WTC11 (cell line): ENCODE data around the gene BLCAP. TPM values are rescaled to one million over a fixed set of nuclear protein-coding genes. Genes with fewer than 3 reads are reported as not detected.

Experiments
- ATAC-seq: fragments of 200-7000 bp; cut with Tn5 transposase; 2 replicates; pipeline ENCODE4 v1.10.0; 2021; ENCODE audit warnings: mild to moderate bottlenecking, moderate library complexity
- CTCF ChIA-PET: fragments of 300-600 bp; sonication (Branson Sonifier 250); formaldehyde crosslinking; loops from one replicate; lab custom pipeline; 2021; ENCODE audit warnings: antibody characterized with exemption; lab: Charles Lee
- POLR2A ChIA-PET: fragments of 350-600 bp; sonication (Branson Sonifier 250); formaldehyde crosslinking; loops from one replicate; lab custom pipeline; 2021; ENCODE audit warnings: antibody characterized with exemption; lab: Charles Lee
- DNase-seq: peaks from one replicate; pipeline ENCODE4 v3.0.0; 2021; ENCODE audit warnings: low spot score
- H3K27ac Mint-ChIP-seq: 2 replicates; pipeline ENCODE4 v1.8.0; 2021; ENCODE audit warnings: mixed read lengths
- H3K27me3 Mint-ChIP-seq: 2 replicates; pipeline ENCODE4 v1.8.0; 2021; ENCODE audit warnings: low read depth, mild to moderate bottlenecking, moderate library complexity, mixed read lengths
- H3K36me3 Mint-ChIP-seq: 2 replicates; pipeline ENCODE4 v1.8.0; 2021; ENCODE audit warnings: mixed read lengths
- H3K4me1 Mint-ChIP-seq: 2 replicates; pipeline ENCODE4 v1.8.0; 2022; ENCODE audit warnings: mixed read lengths
- H3K4me3 Mint-ChIP-seq: 2 replicates; pipeline ENCODE4 v1.8.0; 2021; ENCODE audit warnings: mild to moderate bottlenecking, moderate library complexity, mixed read lengths
- H3K9me3 Mint-ChIP-seq: 2 replicates; pipeline ENCODE4 v1.8.0; 2021; ENCODE audit warnings: mixed read lengths
- CREB1 ChIP-seq: sonication (generic); formaldehyde crosslinking; IDR thresholded peaks from 2 replicates; pipeline ENCODE4 v1.8.0; 2023; ENCODE audit warnings: mild to moderate bottlenecking, missing genetic modification reagents
- EMX1 ChIP-seq: fragments of 250-450 bp; sonication (Bioruptor Pico); IDR thresholded peaks from 2 replicates; pipeline ENCODE4 v1.8.0; 2021; ENCODE audit warnings: mild to moderate bottlenecking
- GRHL2 ChIP-seq: fragments of 250-450 bp; sonication (Bioruptor Pico); IDR thresholded peaks from 2 replicates; pipeline ENCODE4 v1.8.0; 2022; ENCODE audit warnings: mild to moderate bottlenecking, moderate library complexity; ENCODE audit not compliant: insufficient replicate concordance, severe bottlenecking
- HMGA2 ChIP-seq: fragments of 250-450 bp; sonication (Bioruptor Pico); IDR thresholded peaks from 2 replicates; pipeline ENCODE4 v1.4.0; 2021; ENCODE audit warnings: mild to moderate bottlenecking, moderate library complexity
- JAZF1 ChIP-seq: fragments of 250-450 bp; sonication (Bioruptor Pico); IDR thresholded peaks from 2 replicates; pipeline ENCODE4 v1.9.0; 2021; ENCODE audit warnings: moderate library complexity, mild to moderate bottlenecking, inconsistent platforms
- MXD4 ChIP-seq: fragments of 250-450 bp; sonication (Bioruptor Pico); IDR thresholded peaks from 2 replicates; pipeline ENCODE4 v1.8.0; 2021; ENCODE audit warnings: mild to moderate bottlenecking, moderate library complexity, borderline replicate concordance
- NFE2L1 ChIP-seq: sonication (generic); formaldehyde crosslinking; IDR thresholded peaks from 2 replicates; pipeline ENCODE4 v1.8.1; 2023; ENCODE audit warnings: missing genetic modification reagents
- NR1H2 ChIP-seq: sonication (generic); formaldehyde crosslinking; IDR thresholded peaks from 2 replicates; pipeline ENCODE4 v1.9.0; 2021; ENCODE audit warnings: mild to moderate bottlenecking, moderate library complexity, missing genetic modification reagents
- PRRX2 ChIP-seq: fragments of 250-450 bp; sonication (Bioruptor Pico); IDR thresholded peaks from 2 replicates; pipeline ENCODE4 v1.8.0; 2021; ENCODE audit warnings: mild to moderate bottlenecking
- TP53 ChIP-seq: sonication (generic); formaldehyde crosslinking; IDR thresholded peaks from 2 replicates; pipeline ENCODE4 v1.8.1; 2023; ENCODE audit warnings: mild to moderate bottlenecking, missing genetic modification reagents
- ZNF232 ChIP-seq: sonication (generic); formaldehyde crosslinking; IDR thresholded peaks from 2 replicates; pipeline ENCODE4 v1.8.0; 2022; ENCODE audit warnings: mild to moderate bottlenecking, missing genetic modification reagents
- ZNF416 ChIP-seq: fragments of 250-450 bp; sonication (Bioruptor Pico); IDR thresholded peaks from 2 replicates; pipeline ENCODE4 v1.9.0; 2021; ENCODE audit warnings: mild to moderate bottlenecking, inconsistent platforms
- total RNA-seq: library from RNA; stranded (reverse); gene quantifications from 3 replicates; pipeline ENCODE4 v1.2.3, GENCODE V29; 2021
- TF ChIP-seq, protein P1 (sequence below): sonication (generic); formaldehyde crosslinking; IDR thresholded peaks from 2 replicates; pipeline ENCODE4 v1.8.1; 2023; ENCODE audit warnings: mild to moderate bottlenecking, missing genetic modification reagents, moderate library complexity
- TF ChIP-seq, protein P2 (sequence below): sonication (generic); formaldehyde crosslinking; IDR thresholded peaks from 2 replicates; pipeline ENCODE4 v1.8.1; 2023; ENCODE audit warnings: mild to moderate bottlenecking, missing genetic modification reagents, borderline replicate concordance
- TF ChIP-seq, protein P3 (sequence below): sonication (generic); formaldehyde crosslinking; IDR thresholded peaks from 2 replicates; pipeline ENCODE4 v1.8.0; 2022; ENCODE audit warnings: mild to moderate bottlenecking, missing genetic modification reagents
- TF ChIP-seq, protein P4 (sequence below): sonication (generic); formaldehyde crosslinking; IDR thresholded peaks from 2 replicates; pipeline ENCODE4 v1.8.1; 2023; ENCODE audit warnings: mild to moderate bottlenecking, moderate library complexity, missing genetic modification reagents
- TF ChIP-seq, protein P5 (sequence below): fragments of 250-450 bp; sonication (Bioruptor Pico); conservative IDR thresholded peaks from 2 replicates; pipeline ENCODE4 v1.9.0; 2021; ENCODE audit warnings: mild to moderate bottlenecking
- TF ChIP-seq, protein P6 (sequence below): fragments of 250-450 bp; sonication (Bioruptor Pico); IDR thresholded peaks from 2 replicates; pipeline ENCODE4 v1.9.0; 2021; ENCODE audit warnings: moderate library complexity, mild to moderate bottlenecking, inconsistent platforms, borderline replicate concordance
- TF ChIP-seq, protein P7 (sequence below): fragments of 250-450 bp; sonication (Bioruptor Pico); IDR thresholded peaks from 2 replicates; pipeline ENCODE4 v1.9.0; 2021; ENCODE audit warnings: mild to moderate bottlenecking, borderline replicate concordance

The BLCAP gene
- total RNA-seq, 1 experiment from 2014 or later, result 85.6 TPM

DNA sequence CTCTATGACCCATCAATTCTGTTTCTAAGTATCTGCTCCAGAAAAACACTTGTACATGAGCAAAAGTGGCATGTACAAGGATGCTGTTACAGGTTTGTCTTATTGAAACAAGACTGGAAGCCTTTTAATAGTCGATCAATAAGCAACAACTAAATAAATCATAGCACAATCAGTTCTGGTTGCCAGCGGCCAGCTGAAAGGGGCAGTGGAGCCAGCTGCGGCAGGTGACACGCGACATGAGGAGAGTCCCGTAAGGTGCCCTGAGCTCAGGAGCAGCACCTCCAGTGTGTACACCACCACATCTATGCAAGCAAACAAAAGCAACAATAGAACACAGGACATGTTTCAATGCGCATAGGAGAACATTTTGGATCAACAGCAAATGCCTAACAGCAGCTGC lies 27.4 kb downstream of the BLCAP start:
- no peaks in the 10 kb centered on the region for H3K36me3 Mint-ChIP-seq
- no peaks in the 10 kb centered on the region for H3K27me3 Mint-ChIP-seq
- DNase-seq, result no peak
- H3K27ac Mint-ChIP-seq, result no peak overlapping the region
- CTCF ChIA-PET, result no interaction called here
- 0 out of 2 replicates have a peak, but pooled peaks cover 2% of the 10 kb centered on the region for H3K4me1 Mint-ChIP-seq
- POLR2A ChIA-PET, result no interaction called here
- no peaks in the 10 kb centered on the region for H3K9me3 Mint-ChIP-seq
- ATAC-seq, result no peak
- H3K4me3 Mint-ChIP-seq, result no peak overlapping the region
- TF ChIP-seq NR1H2 (CRISPR knock-in tag) (no peak), CREB1 (CRISPR knock-in tag) (no peak), ZNF416 (CRISPR knock-in tag) (no peak), HMGA2 (CRISPR knock-in tag) (no peak), TP53 (CRISPR knock-in tag) (no peak), EMX1 (CRISPR knock-in tag) (no peak), PRRX2 (CRISPR knock-in tag) (no peak), ZNF232 (CRISPR knock-in tag) (no peak), GRHL2 (CRISPR knock-in tag) (no peak), NFE2L1 (CRISPR knock-in tag) (no peak), JAZF1 (CRISPR knock-in tag) (no peak), MXD4 (CRISPR knock-in tag) (no peak)
- TF ChIP-seq, protein P1, sequence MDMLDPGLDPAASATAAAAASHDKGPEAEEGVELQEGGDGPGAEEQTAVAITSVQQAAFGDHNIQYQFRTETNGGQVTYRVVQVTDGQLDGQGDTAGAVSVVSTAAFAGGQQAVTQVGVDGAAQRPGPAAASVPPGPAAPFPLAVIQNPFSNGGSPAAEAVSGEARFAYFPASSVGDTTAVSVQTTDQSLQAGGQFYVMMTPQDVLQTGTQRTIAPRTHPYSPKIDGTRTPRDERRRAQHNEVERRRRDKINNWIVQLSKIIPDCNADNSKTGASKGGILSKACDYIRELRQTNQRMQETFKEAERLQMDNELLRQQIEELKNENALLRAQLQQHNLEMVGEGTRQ (CRISPR knock-in tag), result no peak
- TF ChIP-seq, protein P2, sequence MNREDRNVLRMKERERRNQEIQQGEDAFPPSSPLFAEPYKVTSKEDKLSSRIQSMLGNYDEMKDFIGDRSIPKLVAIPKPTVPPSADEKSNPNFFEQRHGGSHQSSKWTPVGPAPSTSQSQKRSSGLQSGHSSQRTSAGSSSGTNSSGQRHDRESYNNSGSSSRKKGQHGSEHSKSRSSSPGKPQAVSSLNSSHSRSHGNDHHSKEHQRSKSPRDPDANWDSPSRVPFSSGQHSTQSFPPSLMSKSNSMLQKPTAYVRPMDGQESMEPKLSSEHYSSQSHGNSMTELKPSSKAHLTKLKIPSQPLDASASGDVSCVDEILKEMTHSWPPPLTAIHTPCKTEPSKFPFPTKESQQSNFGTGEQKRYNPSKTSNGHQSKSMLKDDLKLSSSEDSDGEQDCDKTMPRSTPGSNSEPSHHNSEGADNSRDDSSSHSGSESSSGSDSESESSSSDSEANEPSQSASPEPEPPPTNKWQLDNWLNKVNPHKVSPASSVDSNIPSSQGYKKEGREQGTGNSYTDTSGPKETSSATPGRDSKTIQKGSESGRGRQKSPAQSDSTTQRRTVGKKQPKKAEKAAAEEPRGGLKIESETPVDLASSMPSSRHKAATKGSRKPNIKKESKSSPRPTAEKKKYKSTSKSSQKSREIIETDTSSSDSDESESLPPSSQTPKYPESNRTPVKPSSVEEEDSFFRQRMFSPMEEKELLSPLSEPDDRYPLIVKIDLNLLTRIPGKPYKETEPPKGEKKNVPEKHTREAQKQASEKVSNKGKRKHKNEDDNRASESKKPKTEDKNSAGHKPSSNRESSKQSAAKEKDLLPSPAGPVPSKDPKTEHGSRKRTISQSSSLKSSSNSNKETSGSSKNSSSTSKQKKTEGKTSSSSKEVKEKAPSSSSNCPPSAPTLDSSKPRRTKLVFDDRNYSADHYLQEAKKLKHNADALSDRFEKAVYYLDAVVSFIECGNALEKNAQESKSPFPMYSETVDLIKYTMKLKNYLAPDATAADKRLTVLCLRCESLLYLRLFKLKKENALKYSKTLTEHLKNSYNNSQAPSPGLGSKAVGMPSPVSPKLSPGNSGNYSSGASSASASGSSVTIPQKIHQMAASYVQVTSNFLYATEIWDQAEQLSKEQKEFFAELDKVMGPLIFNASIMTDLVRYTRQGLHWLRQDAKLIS (CRISPR knock-in tag), result no peak
- TF ChIP-seq, protein P3, sequence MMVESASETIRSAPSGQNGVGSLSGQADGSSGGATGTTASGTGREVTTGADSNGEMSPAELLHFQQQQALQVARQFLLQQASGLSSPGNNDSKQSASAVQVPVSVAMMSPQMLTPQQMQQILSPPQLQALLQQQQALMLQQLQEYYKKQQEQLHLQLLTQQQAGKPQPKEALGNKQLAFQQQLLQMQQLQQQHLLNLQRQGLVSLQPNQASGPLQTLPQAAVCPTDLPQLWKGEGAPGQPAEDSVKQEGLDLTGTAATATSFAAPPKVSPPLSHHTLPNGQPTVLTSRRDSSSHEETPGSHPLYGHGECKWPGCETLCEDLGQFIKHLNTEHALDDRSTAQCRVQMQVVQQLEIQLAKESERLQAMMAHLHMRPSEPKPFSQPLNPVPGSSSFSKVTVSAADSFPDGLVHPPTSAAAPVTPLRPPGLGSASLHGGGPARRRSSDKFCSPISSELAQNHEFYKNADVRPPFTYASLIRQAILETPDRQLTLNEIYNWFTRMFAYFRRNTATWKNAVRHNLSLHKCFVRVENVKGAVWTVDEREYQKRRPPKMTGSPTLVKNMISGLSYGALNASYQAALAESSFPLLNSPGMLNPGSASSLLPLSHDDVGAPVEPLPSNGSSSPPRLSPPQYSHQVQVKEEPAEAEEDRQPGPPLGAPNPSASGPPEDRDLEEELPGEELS, result no peak
- TF ChIP-seq, protein P4, sequence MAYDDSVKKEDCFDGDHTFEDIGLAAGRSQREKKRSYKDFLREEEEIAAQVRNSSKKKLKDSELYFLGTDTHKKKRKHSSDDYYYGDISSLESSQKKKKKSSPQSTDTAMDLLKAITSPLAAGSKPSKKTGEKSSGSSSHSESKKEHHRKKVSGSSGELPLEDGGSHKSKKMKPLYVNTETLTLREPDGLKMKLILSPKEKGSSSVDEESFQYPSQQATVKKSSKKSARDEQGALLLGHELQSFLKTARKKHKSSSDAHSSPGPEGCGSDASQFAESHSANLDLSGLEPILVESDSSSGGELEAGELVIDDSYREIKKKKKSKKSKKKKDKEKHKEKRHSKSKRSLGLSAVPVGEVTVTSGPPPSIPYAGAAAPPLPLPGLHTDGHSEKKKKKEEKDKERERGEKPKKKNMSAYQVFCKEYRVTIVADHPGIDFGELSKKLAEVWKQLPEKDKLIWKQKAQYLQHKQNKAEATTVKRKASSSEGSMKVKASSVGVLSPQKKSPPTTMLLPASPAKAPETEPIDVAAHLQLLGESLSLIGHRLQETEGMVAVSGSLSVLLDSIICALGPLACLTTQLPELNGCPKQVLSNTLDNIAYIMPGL (CRISPR knock-in tag), result no peak
- TF ChIP-seq, protein P5, sequence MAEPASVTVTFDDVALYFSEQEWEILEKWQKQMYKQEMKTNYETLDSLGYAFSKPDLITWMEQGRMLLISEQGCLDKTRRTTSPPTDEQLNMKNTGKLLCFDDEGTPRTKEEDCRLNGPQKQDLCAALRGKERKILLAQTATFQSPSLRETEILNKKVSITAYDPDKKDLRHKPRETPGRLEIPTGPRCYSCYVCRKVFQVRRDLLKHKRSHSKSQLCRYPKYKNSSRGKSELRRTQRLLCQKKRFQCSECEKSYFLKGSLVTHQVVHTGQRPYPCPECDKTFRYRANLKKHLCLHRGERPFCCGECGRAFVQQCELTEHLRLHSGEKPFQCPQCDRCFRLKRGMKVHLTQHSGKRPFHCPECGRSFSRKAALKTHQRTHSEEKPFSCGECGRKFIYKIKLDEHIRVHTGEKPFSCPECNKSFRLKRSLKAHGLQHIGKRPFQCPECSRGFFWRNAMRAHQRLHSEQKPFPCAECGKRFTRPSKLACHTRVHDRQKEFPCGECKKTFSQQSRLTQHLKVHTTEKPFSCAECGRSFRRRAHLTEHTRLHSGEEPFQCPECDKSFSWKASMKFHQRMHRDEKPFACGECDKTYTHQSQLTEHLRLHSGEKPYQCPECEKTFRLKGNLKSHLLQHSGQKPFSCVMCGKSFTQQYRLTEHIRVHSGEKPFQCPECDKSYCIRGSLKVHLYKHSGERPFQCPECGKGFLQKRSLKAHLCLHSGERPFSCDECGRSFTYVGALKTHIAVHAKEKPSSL (CRISPR knock-in tag), result no peak
- TF ChIP-seq, protein P6, sequence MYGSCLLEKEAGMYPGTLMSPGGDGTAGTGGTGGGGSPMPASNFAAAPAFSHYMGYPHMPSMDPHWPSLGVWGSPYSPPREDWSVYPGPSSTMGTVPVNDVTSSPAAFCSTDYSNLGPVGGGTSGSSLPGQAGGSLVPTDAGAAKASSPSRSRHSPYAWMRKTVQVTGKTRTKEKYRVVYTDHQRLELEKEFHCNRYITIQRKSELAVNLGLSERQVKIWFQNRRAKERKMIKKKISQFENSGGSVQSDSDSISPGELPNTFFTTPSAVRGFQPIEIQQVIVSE (CRISPR knock-in tag), result no peak
- TF ChIP-seq, protein P7, sequence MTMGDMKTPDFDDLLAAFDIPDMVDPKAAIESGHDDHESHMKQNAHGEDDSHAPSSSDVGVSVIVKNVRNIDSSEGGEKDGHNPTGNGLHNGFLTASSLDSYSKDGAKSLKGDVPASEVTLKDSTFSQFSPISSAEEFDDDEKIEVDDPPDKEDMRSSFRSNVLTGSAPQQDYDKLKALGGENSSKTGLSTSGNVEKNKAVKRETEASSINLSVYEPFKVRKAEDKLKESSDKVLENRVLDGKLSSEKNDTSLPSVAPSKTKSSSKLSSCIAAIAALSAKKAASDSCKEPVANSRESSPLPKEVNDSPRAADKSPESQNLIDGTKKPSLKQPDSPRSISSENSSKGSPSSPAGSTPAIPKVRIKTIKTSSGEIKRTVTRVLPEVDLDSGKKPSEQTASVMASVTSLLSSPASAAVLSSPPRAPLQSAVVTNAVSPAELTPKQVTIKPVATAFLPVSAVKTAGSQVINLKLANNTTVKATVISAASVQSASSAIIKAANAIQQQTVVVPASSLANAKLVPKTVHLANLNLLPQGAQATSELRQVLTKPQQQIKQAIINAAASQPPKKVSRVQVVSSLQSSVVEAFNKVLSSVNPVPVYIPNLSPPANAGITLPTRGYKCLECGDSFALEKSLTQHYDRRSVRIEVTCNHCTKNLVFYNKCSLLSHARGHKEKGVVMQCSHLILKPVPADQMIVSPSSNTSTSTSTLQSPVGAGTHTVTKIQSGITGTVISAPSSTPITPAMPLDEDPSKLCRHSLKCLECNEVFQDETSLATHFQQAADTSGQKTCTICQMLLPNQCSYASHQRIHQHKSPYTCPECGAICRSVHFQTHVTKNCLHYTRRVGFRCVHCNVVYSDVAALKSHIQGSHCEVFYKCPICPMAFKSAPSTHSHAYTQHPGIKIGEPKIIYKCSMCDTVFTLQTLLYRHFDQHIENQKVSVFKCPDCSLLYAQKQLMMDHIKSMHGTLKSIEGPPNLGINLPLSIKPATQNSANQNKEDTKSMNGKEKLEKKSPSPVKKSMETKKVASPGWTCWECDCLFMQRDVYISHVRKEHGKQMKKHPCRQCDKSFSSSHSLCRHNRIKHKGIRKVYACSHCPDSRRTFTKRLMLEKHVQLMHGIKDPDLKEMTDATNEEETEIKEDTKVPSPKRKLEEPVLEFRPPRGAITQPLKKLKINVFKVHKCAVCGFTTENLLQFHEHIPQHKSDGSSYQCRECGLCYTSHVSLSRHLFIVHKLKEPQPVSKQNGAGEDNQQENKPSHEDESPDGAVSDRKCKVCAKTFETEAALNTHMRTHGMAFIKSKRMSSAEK (CRISPR knock-in tag), result no peak
